WI38 (cell line): ENCODE results near the gene SLC39A7.

Experiments
- H3K4me3 ChIP-seq: 2 replicates; pipeline ENCODE4 v1.5.1; 2011; ENCODE audit warnings: low read depth, mild to moderate bottlenecking, control low read depth, low read length
- CTCF ChIP-seq: IDR thresholded peaks from 2 replicates; pipeline ENCODE4 v1.5.1; 2012; ENCODE audit warnings: low read depth, mild to moderate bottlenecking, control low read depth, low read length

Gene SLC39A7

DNA sequence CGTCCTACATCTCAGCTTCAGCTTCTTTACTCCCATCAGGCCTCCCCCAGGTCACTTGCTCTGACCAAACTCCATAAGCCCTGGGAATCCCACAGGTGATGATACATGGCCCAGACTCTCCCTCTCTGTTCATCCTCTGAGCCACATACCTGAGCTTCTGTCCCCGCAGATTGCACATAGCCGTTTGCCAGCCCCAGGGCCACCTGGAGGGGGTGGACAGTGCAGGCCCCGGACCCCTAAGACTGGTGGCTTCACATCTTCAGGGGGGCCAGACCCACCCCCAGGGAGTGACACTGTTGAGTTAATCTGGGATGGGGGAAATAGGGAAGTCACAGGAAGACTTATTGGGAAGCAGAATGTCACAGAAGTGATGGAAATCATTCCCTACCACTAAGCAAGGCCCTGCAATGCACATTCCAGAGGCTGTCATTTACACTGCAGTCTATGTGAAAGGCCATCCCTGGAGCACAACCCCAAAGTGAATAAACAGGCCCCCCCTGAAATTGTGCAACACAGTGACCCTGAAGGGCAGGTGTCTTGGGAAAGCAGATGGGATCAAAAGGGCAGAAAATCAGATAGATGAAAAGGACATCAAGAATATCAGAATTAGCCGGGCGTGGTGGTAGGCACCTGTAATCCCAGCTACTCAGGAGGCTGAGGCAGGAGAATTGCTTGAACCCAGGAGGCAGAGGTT lies 2.4 kb upstream of the SLC39A7 start:
- no peak for TF ChIP-seq CTCF
- no peak overlapping the region for H3K4me3 ChIP-seq

GRCh38 chr6:33198853-33199436 lies 1.7 kb upstream of the SLC39A7 start:
- H3K4me3 ChIP-seq: peak overlapping the region; percentile 84

DNA sequence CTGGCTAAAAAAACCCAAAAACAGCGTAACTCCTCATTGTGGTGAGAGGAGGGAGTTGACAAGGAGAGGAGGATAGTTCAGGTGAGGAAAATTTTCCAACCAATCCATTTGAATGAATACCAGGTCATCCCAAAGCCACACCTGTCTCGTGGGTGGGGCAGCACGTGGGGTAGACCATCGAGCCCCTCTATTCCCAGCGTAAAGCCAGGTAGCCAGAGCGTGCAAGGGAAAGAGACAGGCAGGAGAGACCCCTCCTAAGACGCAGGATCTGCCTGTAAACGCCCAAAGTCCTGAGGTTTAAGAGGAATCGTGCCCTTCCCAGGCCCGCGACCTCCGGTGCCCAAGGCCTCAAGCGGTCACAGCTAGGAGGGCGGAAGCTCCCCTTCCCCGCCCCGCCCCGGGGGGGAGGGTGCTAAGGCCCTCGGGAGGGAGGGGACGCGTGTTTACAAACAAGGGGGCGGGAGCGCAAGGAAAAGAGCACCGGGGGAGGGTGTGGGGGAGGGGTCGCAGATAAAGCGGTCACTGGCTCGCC lies 914 bp upstream of the SLC39A7 start:
- no peak for TF ChIP-seq CTCF
- peak overlapping the region; percentile 84 for H3K4me3 ChIP-seq

More at GRCh38 chr6:33198853-33199436, 1.7 kb upstream of the SLC39A7 start:
- no peak for TF ChIP-seq CTCF

DNA sequence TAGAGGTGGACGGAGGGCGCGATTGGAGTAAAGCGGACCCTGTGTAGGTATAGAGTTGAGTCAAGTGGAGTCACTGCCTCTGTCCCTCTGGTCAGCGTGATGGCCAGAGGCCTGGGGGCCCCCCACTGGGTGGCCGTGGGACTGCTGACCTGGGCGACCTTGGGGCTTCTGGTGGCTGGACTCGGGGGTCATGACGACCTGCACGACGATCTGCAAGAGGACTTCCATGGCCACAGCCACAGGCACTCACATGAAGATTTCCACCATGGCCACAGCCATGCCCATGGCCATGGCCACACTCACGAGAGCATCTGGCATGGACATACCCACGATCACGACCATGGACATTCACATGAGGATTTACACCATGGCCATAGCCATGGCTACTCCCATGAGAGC lies 479 bp downstream of the SLC39A7 start:
- H3K4me3 ChIP-seq: peak overlapping the region; percentile 84
- no peak for TF ChIP-seq CTCF

DNA sequence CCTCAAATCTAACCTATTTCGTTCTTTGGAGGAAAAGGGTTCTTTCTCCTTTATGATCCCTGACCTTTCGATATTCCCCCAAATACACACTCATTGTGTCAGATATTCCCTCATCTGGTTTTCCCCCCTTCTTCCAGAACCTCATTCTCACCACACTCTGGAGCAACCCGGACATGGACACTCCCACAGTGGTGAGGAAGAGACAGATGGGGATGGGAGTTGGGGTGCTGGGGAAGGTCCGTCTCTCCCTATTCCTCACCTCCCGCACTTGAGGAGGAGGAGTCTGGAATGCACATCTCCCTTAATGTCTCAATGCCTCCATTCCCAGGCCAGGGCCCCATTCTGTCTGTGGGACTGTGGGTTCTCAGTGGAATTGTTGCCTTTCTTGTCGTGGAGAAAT lies 1.3 kb downstream of the SLC39A7 start:
- no peak for TF ChIP-seq CTCF
- H3K4me3 ChIP-seq: peak overlapping the region; percentile 84

DNA sequence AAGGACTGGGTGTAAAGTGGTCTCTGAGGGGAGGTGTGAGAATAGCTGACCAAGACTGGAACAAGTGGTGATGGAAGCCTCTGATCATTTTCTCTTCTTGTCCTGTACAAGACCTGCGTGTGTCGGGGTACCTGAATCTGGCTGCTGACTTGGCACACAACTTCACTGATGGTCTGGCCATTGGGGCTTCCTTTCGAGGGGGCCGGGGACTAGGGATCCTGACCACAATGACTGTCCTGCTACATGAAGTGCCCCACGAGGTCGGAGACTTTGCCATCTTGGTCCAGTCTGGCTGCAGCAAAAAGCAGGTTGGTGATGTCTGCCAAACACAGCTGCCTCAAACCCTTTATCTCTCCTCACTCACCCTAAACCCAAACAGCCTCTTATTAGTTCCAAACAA lies 2.1 kb downstream of the SLC39A7 start:
- no peak for TF ChIP-seq CTCF
- H3K4me3 ChIP-seq: no peak overlapping the region

- no peak overlapping the region for H3K4me3 ChIP-seq
- TF ChIP-seq CTCF: no peak
Observed at GRCh38 chr6:33203443-33204164, 2.9 kb downstream of the SLC39A7 start.
